Right ventricle myocardium superior (tissue), 1 donor: ENCODE measurements around the gene PCDHGA2. TPM values are rescaled to one million over a fixed set of nuclear protein-coding genes. Genes with fewer than 3 reads are reported as not detected.

Source experiments
- total RNA-seq: library from RNA; stranded (reverse); fragmentation: NEBNext Ultra II Directional; extraction: Animal tissue kit (Norgen Biotek cat#: 25700); gene quantifications from one replicate; pipeline ENCODE4 v1.2.1, GENCODE V29; 2021
- donor health status: DM: no; HTN: yes; CAD: no; lungs with severe emphysema.

The PCDHGA2 gene
- total RNA-seq, 1 donor from 2014 or later: 6.5 TPM

Other genes starting within 250 kb of the PCDHGA2 start
- gene PCDHB2, start 244.1 kb upstream of the PCDHGA2 start, total RNA-seq: 2.0 TPM
- gene PCDHB3, start 238.3 kb upstream of the PCDHGA2 start, total RNA-seq: 1.4 TPM
- gene PCDHB4, start 216.9 kb upstream of the PCDHGA2 start, total RNA-seq: 1.7 TPM
- 1.3 TPM for gene PCDHB5, start 203.6 kb upstream of the PCDHGA2 start, total RNA-seq
- 0.35 TPM for gene PCDHB6, start 188.7 kb upstream of the PCDHGA2 start, total RNA-seq
- 0.62 TPM for gene PCDHB7, start 166.1 kb upstream of the PCDHGA2 start, total RNA-seq
- gene PCDHB8, start 161.0 kb upstream of the PCDHGA2 start, total RNA-seq: 2.1 TPM
- gene PCDHB16, start 156.4 kb upstream of the PCDHGA2 start, total RNA-seq: 2.2 TPM
- gene PCDHB9, start 151.6 kb upstream of the PCDHGA2 start, total RNA-seq: 0.81 TPM
- 0.81 TPM for gene PCDHB10, start 146.4 kb upstream of the PCDHGA2 start, total RNA-seq
- gene PCDHB11, start 139.1 kb upstream of the PCDHGA2 start, total RNA-seq: 0.73 TPM
- 1.0 TPM for gene PCDHB12, start 130.0 kb upstream of the PCDHGA2 start, total RNA-seq
- gene PCDHB13, start 124.8 kb upstream of the PCDHGA2 start, total RNA-seq: 2.8 TPM
- gene PCDHB14, start 115.4 kb upstream of the PCDHGA2 start, total RNA-seq: 3.3 TPM
- 3.9 TPM for gene PCDHB15, start 93.4 kb upstream of the PCDHGA2 start, total RNA-seq
- gene SLC25A2, start 34.7 kb upstream of the PCDHGA2 start, total RNA-seq: 0.16 TPM
- 101 TPM for gene TAF7, start 18.0 kb upstream of the PCDHGA2 start, total RNA-seq
- gene PCDHGA1, start 8.2 kb upstream of the PCDHGA2 start, total RNA-seq: 2.7 TPM
- gene PCDHGA3, start 5.1 kb downstream of the PCDHGA2 start, total RNA-seq: 13.0 TPM
- gene PCDHGB1, start 11.3 kb downstream of the PCDHGA2 start, total RNA-seq: 7.8 TPM
- gene PCDHGA4, start 16.3 kb downstream of the PCDHGA2 start, total RNA-seq: 9.3 TPM
- gene PCDHGB2, start 21.2 kb downstream of the PCDHGA2 start, total RNA-seq: 9.2 TPM
- gene PCDHGA5, start 25.4 kb downstream of the PCDHGA2 start, total RNA-seq: 6.6 TPM
- gene PCDHGB3, start 31.5 kb downstream of the PCDHGA2 start, total RNA-seq: 7.6 TPM
- gene PCDHGA6, start 35.1 kb downstream of the PCDHGA2 start, total RNA-seq: 6.7 TPM
- 7.7 TPM for gene PCDHGA7, start 44.0 kb downstream of the PCDHGA2 start, total RNA-seq
- gene PCDHGB4, start 48.9 kb downstream of the PCDHGA2 start, total RNA-seq: 5.8 TPM
- 10.1 TPM for gene PCDHGA8, start 53.9 kb downstream of the PCDHGA2 start, total RNA-seq
- 7.2 TPM for gene PCDHGB5, start 59.2 kb downstream of the PCDHGA2 start, total RNA-seq
- gene PCDHGA9, start 64.0 kb downstream of the PCDHGA2 start, total RNA-seq: 4.3 TPM
- 6.2 TPM for gene PCDHGB6, start 69.3 kb downstream of the PCDHGA2 start, total RNA-seq
- 5.4 TPM for gene PCDHGA10, start 74.2 kb downstream of the PCDHGA2 start, total RNA-seq
- gene PCDHGB7, start 78.9 kb downstream of the PCDHGA2 start, total RNA-seq: 9.8 TPM
- 5.1 TPM for gene PCDHGA11, start 82.3 kb downstream of the PCDHGA2 start, total RNA-seq
- gene PCDHGA12, start 91.7 kb downstream of the PCDHGA2 start, total RNA-seq: 4.9 TPM
- gene PCDHGC3, start 137.2 kb downstream of the PCDHGA2 start, total RNA-seq: 17.1 TPM
- 3.0 TPM for gene PCDHGC4, start 146.3 kb downstream of the PCDHGA2 start, total RNA-seq
- 3.0 TPM for gene PCDHGC5, start 150.3 kb downstream of the PCDHGA2 start, total RNA-seq